Tibial nerve (tissue), 4 donors: Measurements from ENCODE around the gene CMC4. TPM values are rescaled to one million over a fixed set of nuclear protein-coding genes. Genes with fewer than 3 reads are reported as not detected.
A peak's percentile ranks its signal among the peaks of the same experiment; 100 is the strongest.

ENCODE experiments used
- DNase-seq, 2 donors: peaks; one replicate each; pipeline ENCODE4 v3.0.0-alpha.2; 2019; ENCODE audit warnings: low spot score in 2 of 2
- H3K27ac ChIP-seq, 4 donors: fragments of 200-600 bp; sonication (generic) in 3 of 4; one replicate each; pipeline ENCODE4 v1.5.1; 2017 to 2019; ENCODE audit warnings: mild to moderate bottlenecking in 1 of 4
- H3K27me3 ChIP-seq, 2 donors: fragments of 200-600 bp; sonication (generic) in 1 of 2; one replicate each; pipeline versions ENCODE4 v1.5.1 to v1.6.0; 2017 to 2019
- H3K36me3 ChIP-seq, 3 donors: fragments of 200-600 bp; sonication (generic); one replicate each; pipeline ENCODE4 v1.5.1; 2018 to 2019
- H3K4me1 ChIP-seq, 4 donors: fragments of 200-600 bp; sonication (generic) in 3 of 4; one replicate each; pipeline ENCODE4 v1.5.1; 2017 to 2019
- H3K4me3 ChIP-seq, 4 donors: fragments of 200-600 bp; sonication (generic) in 3 of 4; one replicate each; pipeline ENCODE4 v1.5.1; 2017 to 2019; ENCODE audit warnings: mild to moderate bottlenecking in 1 of 4, moderate library complexity in 1 of 4
- H3K9me3 ChIP-seq, 4 donors: fragments of 200-600 bp; sonication (generic) in 3 of 4; one replicate each; pipeline ENCODE4 v1.5.1; 2017 to 2019
- CTCF ChIP-seq, 5 experiments: fragments of 200-600 bp in 3 of 5; fragments of 450-650 bp in 2 of 5; sonication (generic) in 3 of 5; IDR thresholded peaks; one replicate each; pipeline ENCODE4 v1.5.1; 2016 to 2019; ENCODE audit warnings: antibody characterized with exemption in 5 of 5, mild to moderate bottlenecking in 3 of 5, moderate library complexity in 2 of 5
- EP300 ChIP-seq, 2 donors: sonication (generic); formaldehyde crosslinking; IDR thresholded peaks; one replicate each; pipeline ENCODE4 v1.6.1; 2017; ENCODE audit warnings: antibody characterized with exemption in 2 of 2, mild to moderate bottlenecking in 1 of 2
- POLR2A ChIP-seq, 2 donors: fragments of 450-650 bp; IDR thresholded peaks; one replicate each; pipeline ENCODE4 v1.6.1; 2017; ENCODE audit warnings: antibody characterized with exemption in 2 of 2, mild to moderate bottlenecking in 2 of 2, moderate library complexity in 2 of 2
- WGBS, 2 donors: methylation state at CpG; one replicate each; pipeline ENCODE4 v1.1.5; 2018; 5-methylcytosine and 5-hydroxymethylcytosine counted together
- total RNA-seq, 4 donors: library from RNA; depleted of rRNA; stranded (reverse); fragments of >200 nt; gene quantifications; one replicate each; pipeline ENCODE4 v1.1.0, GENCODE V29; 2016

CMC4 gene
- total RNA-seq, 4 donors from 2014 or later, result 22.2 to 27.0 (median 23.7) TPM

GRCh38 chrX:155046811-155047528, 24.0 kb downstream of the CMC4 start:
- H3K27ac ChIP-seq, result no peak overlapping the region
- DNase-seq, result no peak
- H3K36me3 ChIP-seq, result peaks cover 0 to 4% (median 0%) of the 10 kb centered on the region in 3 donors
- no peaks in the 10 kb centered on the region for H3K9me3 ChIP-seq
- H3K4me1 ChIP-seq, result no peaks in the 10 kb centered on the region
- no peaks in the 10 kb centered on the region for H3K27me3 ChIP-seq
- TF ChIP-seq CTCF (IDR thresholded peaks at IDR 0.05) (no peak), EP300 (IDR thresholded peaks at IDR 0.05) (no peak), POLR2A (IDR thresholded peaks at IDR 0.05) (no peak)
- WGBS, 2 donors, result 60 to 83% methylated on average over 5 of the region's 5 CpGs
- no peak overlapping the region for H3K4me3 ChIP-seq

- WGBS, 2 donors, result 73 to 87% methylated on average over 6 of the region's 6 CpGs
- no peaks in the 10 kb centered on the region for H3K9me3 ChIP-seq
- peaks cover 0 to 4% (median 0%) of the 10 kb centered on the region in 3 donors for H3K36me3 ChIP-seq
- DNase-seq, result no peak
- no peaks in the 10 kb centered on the region for H3K27me3 ChIP-seq
- no peak for TF ChIP-seq EP300 (IDR thresholded peaks at IDR 0.05)
- no peak for TF ChIP-seq CTCF (IDR thresholded peaks at IDR 0.05)
- TF ChIP-seq POLR2A (IDR thresholded peaks at IDR 0.05), result no peak
- no peak overlapping the region for H3K27ac ChIP-seq
- H3K4me1 ChIP-seq, result no peaks in the 10 kb centered on the region
- H3K4me3 ChIP-seq, result no peak overlapping the region
Observed at GRCh38 chrX:155046129-155046810, 24.7 kb downstream of the CMC4 start.

- Histone ChIP-seq H3K36me3 (peaks cover 0 to 22% (median 0%) of the 10 kb centered on the region in 3 donors), H3K9me3 (peaks cover 0 to 6% (median 0%) of the 10 kb centered on the region in 4 donors), H3K4me3 (no peak overlapping the region), H3K27ac (no peak overlapping the region), H3K4me1 (peaks cover 0 to 4% (median 0%) of the 10 kb centered on the region in 4 donors), H3K27me3 (no peaks in the 10 kb centered on the region)
- TF ChIP-seq POLR2A (IDR thresholded peaks at IDR 0.05) (no peak), EP300 (IDR thresholded peaks at IDR 0.05) (no peak), CTCF (IDR thresholded peaks at IDR 0.05) (no peak)
- 94 to 97% methylated on average over 4 of the region's 4 CpGs for WGBS, 2 donors
- DNase-seq, result no peak
Observed at GRCh38 chrX:155035688-155036087, 35.2 kb downstream of the CMC4 start.

- 76 to 82% methylated on average over 5 of the region's 5 CpGs for WGBS, 2 donors
- H3K27ac ChIP-seq, result peak overlapping the region in 2 of 4 donors; percentile 33 to 44
- H3K4me1 ChIP-seq, result peaks cover 0 to 17% (median 0%) of the 10 kb centered on the region in 4 donors
- H3K27me3 ChIP-seq, result no peaks in the 10 kb centered on the region
- no peak for DNase-seq
- H3K9me3 ChIP-seq, result peaks cover 0 to 6% (median 0%) of the 10 kb centered on the region in 4 donors
- no peak overlapping the region for H3K4me3 ChIP-seq
- TF ChIP-seq EP300 (IDR thresholded peaks at IDR 0.05) (no peak), POLR2A (IDR thresholded peaks at IDR 0.05) (no peak), CTCF (IDR thresholded peaks at IDR 0.05) (no peak)
- peaks cover 0 to 17% (median 0%) of the 10 kb centered on the region in 3 donors for H3K36me3 ChIP-seq
Observed at GRCh38 chrX:155031657-155032056, 39.3 kb downstream of the CMC4 start.

GRCh38 chrX:155028877-155029291, 42.1 kb downstream of the CMC4 start:
- Histone ChIP-seq H3K27me3 (no peaks in the 10 kb centered on the region), H3K36me3 (no peaks in the 10 kb centered on the region), H3K4me1 (peaks cover 0 to 17% (median 0%) of the 10 kb centered on the region in 4 donors), H3K4me3 (peak overlapping the region in 1 of 4 donors; percentile 0), H3K27ac (peak overlapping the region in 3 of 4 donors; percentile 1 to 98 (median 96)), H3K9me3 (no peaks in the 10 kb centered on the region)
- WGBS, 2 donors, result 28 to 63% methylated on average over 2 of the region's 2 CpGs
- no peak for TF ChIP-seq CTCF (IDR thresholded peaks at IDR 0.05)
- DNase-seq, result no peak
